SHP77 (cell line): ENCODE results near the gene KIAA2012.
"Not testable (repeated sequence)": the region's sequence is repeated elsewhere in the genome, so short reads cannot be mapped to it uniquely, and the experiment has no call there.

Experiments
- DNase-seq, 2 experiments: peaks; one replicate each; lab custom pipeline; 2025; lab: John Stamatoyannopoulos, UW

KIAA2012 gene

DNA sequence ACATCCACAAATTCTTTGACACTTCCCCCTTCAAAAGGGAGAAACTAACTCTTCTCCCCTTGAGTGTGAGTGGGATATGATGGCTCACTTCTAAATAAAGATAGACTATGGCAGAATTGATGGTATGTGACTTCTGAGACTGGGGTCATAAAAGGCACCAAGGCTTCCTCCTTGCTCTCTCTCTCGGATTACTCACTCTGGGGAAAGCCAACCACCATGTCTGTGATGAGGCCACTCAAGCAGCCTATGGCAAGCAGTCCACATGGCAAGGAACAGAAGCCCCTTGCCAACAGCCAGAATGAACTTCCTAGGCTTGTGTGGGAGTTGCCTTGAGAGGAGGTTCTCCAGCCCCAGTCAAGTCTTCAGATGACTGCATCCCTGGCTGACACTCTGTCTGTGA, 43.6 kb downstream of the KIAA2012 start:
- DNase-seq, result no peak

DNA sequence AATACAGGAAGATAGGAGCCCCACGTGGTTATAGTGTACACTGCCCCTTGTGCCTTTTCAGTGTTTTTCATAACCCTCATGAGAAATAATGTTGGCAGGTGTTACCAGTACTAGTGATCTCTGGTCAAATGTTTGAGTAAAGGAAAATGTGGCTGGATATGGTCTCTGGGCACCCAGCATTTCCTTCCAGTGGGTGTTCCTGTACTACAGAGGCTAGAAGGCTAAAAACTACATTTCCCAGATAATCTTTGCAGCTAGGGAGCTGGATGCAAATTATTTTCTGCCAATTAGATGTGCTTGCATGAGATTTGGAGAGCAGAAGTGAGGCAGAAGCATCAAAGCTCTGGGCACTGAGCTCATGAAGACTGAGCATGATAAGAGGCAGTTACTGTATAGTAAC, 45.1 kb downstream of the KIAA2012 start:
- no peak for DNase-seq

DNA sequence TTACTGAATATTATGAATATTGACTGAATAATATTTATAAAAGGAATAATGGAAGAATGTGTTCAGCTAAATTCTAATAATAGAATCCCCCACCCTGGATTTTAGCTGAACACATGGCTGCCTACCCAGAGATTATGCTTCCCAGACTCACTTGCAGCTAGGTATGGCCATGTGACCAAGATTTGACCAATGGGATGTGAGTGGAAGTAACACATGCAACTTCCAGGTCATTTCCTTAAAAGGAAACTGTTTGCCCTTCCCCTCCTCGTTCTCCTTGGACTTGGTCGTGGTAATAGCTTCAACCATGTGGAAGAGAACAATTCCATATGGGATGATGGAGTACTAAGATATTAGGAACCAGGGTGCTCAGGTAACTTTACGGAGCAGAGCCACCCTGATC, 47.8 kb downstream of the KIAA2012 start:
- no peak for DNase-seq

DNA sequence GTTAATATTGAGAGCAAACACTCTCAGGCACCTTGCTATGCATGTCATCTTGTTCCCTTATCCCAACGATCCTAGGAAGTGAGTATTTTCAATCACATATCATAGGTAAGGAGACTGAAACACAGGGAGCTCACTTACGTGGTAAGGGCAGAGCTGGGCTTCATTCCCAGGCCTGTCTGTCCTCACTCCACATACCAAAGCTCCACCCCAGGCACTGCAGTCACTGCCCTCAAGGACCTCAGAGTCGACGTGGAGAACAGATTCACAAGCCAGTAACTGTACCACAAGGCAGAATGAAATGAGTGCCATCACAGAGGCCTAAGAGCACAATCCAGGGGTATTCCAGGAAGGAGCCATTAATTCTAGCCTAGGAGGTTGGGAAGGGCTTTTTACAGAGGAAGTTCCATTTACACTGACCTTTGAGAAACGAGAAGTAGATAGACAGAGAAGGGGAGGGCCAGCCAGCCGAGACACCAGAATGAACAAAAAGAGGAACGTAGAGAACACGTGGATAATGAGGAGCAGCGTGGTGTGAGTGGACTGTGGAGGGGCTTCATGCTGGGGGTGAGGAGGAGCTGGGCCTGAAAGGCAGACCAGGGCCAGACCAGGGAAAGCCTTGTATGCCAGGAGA, 48.6 kb downstream of the KIAA2012 start:
- no peak for DNase-seq

DNA sequence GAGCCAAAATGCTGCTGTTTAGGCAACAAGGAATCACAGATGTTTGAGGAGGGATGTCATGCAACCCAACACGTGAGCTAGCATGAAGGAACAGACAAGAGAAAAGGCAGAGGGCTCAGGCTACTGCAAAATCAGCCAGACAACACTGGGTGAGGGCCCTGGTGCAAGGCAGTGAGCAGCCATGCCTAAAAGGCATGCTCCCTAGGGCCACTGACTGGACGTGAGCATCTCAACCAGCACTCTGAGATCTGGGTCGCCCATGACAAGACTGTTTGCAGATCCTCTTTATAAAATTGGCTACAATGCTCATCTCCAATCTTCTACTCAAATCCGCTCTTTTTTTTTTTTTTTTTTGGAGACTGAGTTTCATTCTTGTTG, 49.1 kb downstream of the KIAA2012 start:
- DNase-seq, result no peak

DNA sequence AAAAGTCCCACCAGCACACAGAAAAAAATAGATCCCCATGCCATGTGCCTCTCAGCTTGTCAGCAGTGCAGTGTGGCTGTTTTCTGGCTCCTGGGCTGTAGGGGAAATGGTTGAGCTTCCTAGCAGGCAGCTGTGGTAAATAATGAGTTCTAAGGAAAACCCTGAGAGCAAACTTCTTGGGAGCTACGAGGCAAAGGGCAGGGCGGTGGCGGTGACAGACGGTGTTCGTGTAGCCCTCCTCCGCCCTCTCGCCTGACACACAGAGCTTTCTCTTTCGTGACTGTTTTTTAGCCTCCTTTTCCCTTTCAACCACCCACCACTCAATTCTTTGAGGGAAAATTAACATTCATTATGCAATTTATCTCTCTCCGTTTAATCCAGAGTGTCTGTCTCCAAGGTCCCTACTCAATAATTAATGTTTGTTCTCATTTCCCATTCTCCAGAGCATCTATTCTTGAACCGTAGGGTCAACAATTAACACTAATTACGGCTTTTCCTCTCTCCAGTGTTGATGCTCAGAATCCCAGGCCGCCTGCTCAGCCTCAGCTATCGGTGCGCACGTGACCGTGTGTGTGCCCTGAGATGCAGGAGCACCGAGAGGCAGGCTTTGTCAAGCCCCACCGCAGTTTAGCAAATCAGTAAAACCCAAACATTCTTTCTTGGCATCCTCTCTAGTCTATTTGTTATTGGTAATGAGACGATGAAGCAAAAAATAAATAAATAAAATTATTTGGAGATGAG, 50.1 kb downstream of the KIAA2012 start:
- DNase-seq, result no peak

DNA sequence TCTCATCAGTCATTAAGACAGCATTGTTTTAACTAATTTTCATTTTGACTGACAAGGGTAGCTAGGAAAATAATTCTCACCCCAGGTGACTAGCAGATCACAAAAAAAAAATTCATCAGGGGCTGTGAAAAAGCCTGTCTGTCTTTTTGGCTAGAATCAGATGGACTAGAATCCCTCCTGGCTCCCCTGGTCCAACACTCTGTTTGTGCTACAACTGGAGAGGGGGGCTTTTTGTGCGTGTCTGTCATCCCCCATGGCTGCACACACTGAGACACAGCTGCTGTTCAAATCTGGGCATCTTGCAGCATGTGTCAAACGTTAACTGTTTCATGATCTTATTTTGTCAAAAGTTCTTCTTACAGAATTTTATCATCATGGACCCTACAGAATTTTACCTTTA, 51.2 kb downstream of the KIAA2012 start:
- DNase-seq, result no peak

DNA sequence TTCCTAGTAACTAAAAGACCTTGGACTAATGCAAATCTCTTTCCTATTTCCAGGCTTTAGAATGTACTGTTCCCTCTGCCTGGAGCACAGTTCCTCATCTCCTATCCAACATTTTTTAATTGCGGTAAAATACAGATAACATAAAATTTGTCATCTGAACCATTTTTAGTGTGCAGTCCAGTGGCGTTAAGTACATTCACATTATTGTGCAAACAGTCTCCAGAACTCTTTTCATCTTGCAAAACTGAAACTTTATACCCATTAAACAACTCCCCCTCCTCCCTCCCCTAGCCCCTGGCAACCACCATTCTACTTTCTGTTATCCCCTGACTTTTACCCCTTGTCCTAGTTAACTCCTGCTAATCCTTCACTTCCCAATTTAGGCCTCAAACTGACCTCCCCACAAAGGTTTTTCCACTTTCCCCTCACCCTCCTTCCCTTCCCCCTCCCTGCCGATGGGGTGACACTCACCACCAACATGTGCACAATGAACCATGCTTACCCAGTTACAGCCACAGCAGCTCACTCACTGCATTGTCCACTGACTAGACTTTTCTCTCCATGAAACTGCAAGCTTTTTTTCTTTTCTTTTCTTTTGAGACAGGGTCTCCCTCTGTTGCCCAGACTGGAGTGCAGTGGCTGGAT, 54.8 kb downstream of the KIAA2012 start:
- no peak for DNase-seq

DNA sequence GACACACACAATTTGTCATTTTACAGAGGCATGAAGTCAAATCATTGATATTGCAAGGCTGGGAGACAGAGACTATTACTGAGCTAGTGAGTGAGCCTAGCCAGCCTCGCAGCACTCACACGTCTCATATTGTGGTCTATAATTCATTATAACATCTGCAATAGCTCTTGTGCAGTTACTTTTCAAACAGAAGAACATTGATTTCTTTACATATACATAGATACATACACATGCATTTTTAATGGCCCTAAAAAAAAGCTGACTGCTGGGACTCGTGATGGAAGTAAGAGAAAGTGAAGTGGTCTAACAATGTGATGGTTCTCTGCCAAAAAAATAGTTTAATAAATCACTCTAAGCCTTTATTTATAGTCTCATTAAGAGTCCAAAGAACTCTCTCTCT, 56.8 kb downstream of the KIAA2012 start:
- DNase-seq, result no peak

DNA sequence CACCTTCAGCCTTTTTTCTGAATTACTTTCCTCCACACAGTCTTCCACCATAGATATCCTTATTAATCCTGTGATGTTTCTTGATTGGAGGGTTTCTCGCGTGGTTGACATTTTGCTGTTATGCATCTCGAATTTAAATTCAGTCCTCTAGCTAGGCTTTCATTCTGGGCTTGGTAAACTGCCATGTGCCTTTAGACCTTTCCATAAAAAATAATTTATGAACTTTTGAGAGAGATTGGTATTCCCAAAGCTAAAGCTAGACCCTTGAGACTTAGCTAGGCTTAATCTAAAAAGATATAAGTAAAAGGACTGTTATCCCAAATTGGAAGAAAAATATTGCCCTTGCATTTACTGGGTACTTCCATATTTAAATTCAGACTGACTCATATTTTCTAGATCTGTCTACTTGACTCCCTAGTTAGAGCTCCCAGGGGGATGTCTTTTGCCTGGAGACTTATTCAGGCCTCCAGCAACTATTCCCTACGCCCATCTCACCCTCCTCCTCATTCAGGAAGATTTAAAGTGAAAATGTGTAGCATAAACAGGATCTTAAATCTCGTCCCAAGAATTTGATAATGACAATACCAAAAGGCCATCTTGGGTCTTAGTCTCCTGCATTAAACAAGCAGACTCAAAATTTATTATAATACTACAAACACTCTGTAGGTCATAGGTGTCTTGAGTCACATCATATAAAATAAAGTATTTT, 60.3 kb downstream of the KIAA2012 start:
- DNase-seq, result no peak

DNA sequence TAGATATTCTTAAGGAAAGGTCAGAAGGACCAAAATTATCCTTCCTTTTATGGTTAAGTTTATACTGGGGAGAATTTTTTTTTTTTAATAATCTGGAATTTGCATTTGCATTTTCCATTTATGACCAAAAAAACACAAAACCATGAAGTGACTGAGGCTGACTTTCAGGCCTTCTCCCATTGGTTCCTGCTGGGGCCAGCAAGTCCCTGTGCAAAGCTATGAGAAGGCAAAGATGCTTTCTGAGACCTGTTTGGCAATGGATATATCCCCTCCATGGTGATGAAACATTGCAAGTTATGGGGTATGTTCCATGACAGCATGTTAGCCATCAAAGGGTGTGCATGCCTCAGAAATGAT, 60.8 kb downstream of the KIAA2012 start:
- no peak for DNase-seq

DNA sequence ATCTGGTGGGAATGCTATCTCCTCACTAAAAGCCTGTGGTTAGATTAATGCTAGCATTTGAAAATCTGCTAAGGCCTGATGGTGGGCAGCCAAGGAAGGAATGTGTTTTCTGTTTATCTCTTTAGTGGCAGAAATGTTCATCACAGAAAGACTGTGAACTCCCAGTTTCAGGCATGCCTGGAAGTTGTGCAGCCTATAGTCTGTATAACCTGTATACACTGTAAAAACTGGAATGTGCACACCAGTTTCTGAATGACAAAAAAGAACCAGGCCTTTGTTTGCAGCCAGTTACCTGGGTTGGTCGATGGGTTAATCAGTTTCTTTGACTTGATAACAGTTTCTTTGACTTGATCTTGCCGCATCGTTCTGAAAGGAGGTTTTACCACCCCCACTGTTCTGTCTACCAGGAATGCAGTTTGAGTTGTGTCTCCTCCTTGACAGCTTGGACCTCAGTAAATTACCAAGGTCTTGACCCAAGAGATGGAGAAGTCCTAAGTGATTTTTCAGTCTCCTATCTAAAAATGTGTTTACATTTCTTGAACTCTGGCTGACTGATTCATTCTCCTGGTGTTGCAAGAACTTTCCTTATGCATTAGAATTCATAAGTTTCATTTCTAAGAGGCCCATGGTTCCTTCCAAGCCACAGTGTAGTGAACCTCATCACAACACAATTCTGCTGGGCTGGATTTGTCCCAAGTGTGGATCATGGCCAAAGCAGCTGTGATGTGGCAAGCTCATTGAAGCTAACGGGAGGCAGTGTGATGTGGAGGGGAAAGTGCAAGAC, 62.2 kb downstream of the KIAA2012 start:
- no peak for DNase-seq

DNA sequence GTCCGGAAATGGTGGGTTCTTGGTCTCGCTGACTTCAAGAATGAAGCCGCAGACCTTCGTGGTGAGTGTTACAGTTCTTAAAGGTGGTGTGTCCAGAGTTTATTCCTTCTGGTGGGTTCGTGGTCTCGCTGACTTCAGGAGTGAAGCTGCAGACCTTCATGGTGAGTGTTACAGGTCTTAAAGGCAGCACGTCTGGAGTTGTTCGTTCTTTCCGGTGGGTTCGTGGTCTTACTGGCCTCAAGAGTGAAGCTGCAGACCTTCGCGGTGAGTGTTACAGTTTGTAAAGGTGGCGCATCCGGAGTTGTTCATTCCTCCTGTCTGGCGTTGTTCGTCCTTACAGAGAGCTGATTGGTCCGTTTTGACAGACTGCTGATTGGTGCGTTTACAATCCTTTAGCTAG, 63.0 kb downstream of the KIAA2012 start:
- DNase-seq, result not testable (repeated sequence)

DNA sequence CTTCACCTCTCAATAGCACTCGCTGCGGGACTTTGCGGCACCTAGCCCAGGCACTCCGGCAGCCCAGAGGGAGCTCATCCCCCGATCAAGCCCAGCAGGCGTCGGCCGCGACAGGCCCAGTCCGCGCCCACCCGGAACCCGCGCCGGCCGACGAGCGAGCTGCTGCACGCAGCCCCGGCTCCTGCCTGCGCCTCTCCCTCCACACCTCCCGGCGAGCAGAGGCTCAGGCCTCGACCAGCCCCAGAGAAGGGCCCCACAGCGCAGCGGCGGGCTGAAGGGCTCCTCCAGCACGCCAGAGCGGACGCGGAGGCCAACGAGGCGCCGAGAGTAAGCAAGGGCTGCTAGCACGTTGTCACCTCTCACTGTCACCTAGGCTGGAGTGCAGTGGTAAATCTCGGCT, 63.5 kb downstream of the KIAA2012 start:
- DNase-seq, result no peak

DNA sequence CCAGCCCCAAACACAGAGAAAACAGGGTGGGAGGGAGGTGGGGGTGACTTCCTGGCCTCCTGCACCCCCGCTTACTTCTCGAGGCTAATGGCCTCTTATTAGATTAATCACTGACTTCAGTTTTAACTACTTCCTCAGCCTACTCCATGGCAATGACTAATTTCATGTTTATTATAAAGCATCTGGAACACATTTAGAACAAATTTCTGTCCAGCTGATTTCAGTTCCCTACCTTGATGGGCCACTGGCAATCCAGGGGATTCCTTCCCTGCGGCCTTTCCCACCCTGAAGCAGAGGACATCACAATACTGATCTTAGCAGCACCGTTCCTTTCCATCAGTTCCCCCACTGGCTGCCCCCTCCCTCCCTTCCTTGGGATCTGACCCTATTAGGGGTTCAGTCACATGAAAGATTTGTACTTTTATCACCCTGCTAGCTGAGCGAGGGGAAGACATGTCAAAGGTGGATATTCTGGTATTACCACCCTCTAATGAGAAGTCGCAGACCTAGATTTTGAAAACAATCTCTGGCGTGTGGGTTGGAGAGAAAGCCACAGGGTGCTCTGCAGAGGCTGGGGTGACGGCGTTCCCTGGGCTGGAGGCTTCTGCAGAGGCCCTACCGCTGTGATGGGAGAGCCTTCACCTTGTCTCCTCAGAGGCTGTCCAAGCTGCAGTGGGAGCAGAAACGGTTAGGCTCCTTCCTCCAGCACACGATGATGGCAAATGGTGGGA, 67.6 kb downstream of the KIAA2012 start:
- DNase-seq, result no peak

DNA sequence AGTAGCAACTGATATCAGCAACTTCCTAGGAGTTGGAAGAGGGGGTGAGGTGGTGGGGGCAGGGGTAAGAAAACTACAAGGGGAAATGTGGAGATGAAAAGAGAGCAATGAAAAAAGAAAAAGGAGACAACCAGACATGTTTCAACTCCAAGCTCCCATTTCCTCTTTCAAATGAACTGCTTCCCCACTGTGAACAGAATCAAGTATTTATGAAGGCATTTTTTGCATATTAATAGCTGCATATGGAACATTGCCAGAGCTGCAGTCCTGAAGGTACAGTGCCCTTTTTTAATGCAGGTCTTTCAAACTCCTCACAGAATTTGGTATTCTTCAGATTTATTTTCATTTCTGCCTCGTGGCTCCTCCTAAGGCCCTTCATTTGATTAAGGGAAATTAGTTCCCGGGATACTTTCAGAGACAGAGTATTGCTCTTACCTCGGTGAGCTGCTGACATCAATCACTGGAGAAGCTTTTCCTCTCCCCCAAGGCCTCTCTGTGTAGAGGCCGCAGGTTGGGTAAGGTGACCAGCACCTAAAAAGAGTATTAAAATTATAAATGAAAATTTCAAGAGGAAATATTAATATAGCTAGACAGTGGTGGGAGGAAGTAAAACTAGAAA, 68.4 kb downstream of the KIAA2012 start:
- no peak for DNase-seq

DNA sequence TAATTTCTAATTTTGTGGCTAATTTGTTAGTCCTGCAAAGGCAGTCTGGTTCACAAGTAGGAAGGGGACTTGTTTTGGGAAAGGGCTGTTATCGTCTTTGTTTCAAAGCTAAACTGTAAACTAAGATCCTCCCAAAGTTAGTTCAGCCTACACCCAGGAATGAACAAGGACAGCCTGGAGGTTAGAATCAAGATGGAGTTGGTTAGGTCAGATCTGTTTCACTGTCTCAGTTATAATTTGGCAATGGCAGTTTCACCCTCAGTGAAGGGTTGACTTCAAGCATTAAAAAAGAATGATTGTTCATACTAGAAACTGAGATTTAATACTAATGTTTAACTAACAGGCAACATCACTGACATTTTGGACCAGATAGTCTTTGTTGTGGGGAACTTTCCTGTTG, 69.5 kb downstream of the KIAA2012 start:
- DNase-seq, result no peak

DNA sequence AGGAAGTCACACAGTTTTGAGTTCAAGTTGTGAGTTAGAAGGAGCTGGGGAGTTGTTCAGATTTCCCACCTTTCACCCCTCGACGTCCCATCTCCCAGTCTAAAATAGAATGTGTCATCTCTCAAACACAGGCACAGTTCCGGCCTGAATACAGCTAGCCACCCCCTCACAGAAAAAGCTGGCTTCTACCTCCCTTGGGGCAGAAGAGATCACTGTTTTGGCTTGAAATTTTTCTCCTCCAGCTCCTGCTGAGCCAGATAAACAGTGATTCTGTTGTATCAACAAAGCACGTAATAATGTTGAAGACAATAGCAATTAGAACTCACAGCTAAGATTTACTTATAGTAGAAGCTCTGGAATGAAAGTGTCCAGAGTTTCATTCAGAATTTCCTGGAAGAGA, 74.7 kb downstream of the KIAA2012 start:
- DNase-seq, result no peak

DNA sequence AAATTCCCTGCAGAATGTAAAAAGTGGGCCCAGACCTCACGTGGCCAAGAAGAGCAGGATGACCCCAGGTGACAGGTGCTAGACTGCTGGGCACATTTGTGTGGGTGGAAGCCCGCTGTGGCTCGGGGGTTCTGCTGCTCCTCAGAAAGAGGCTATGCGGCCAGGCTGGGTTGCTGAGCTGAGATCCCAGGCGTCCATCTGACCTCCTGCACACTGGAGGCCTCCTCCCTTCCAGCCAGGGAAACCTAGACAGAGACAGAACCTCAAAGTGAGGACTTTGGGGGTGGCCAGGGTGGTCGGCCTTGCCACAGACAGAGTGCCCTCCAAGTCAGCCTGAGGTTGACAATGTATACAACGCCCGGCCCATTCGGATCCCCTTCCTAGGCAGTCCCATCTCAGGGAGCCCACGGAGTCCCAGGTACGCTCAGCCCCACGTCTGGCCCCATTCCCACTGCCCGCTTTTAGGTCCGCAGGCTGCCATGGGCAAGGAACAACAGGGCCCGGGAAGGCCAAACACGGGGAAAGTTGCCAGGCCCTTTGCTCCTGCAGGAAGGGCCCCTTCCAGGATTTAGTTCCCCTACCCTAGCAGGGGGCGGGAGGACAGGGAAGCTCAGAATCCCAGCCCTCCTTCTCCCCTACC, 75.6 kb downstream of the KIAA2012 start:
- no peak for DNase-seq

DNA sequence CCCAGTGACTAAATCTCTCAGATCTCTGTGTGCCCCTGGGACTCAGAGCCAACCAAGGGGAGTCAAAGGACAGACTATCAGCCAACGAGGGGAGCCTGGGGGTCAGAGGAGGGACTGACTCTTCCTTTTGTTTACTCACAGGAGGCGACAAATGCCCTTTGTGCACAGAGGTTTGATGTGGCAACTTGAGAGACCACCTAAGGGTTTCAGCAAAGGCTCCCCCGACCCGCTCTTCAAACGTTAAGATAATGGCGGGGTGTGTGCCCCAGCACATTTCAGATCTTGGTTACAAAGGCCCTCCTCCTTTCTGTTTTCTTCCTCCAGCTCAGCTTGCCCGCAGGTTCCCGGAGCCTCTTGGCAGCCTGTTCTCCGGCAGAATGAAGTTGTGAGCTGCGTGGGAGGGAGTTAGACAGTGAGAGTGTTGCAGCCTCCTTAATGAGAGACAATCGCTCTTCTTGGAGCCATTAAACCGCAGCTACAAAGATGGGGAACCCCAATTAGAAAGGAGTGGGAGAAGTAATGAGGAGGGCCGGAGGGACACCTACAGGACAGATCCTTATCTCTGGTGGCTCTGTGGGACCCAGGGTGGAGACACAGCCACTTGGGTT, 76.2 kb downstream of the KIAA2012 start:
- no peak for DNase-seq
